Stromal cell of bone marrow (primary cell): ENCODE data around the gene UQCRHL.
"Not testable (repeated sequence)": the region's sequence is repeated elsewhere in the genome, so short reads cannot be mapped to it uniquely, and the experiment has no call there.

Experiments used
- DNase-seq: peaks from one replicate; pipeline ENCODE4 v3.0.0-alpha.2; 2012; ENCODE audit warnings: low read depth

The UQCRHL gene

DNA sequence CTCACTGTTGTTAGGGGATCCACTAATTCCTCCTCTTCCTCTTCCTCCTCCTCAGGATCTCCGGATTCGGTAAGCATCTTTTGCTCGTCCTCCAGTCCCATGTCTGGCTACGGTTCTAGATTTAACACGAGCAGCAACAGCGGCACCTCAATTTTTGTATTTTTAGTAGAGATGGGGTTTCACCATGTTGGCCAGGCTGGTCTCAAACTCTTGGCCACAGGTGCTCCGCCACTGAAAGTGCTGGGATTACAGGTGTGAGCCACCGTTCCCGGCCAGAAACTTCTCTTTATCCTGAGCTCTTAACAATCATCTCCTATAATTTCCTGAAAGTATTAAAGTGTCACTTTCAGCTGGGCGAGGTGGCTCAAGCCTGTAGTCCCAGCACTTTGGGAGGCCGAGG, at the start of gene UQCRHL:
Gene UQCRHL, minus strand, starts transcription at position 101 of the 400 bp plus-strand sequence. Its CDS starts 0 bp downstream, at position 101.
- DNase-seq = not testable (repeated sequence)

DNA sequence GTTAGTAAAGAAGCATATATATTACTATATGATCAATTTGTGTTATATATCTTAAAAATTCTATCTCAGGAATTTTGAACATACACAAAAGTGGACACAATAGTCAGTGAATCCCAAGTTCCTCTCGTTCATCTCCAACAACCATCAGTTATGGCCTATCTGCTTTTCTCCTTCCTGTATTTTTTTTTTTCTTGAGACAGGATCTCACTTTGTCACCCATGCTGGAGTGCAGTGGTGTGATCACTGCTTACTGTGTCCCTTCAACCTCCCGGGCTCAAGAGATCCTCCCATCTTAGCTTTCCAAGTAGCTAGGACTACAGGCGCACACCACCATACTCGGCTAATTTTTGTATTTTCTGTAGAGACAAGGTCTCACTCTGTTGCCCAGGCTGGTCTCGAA, 49.4 kb upstream of the UQCRHL start:
- no peak for DNase-seq

DNA sequence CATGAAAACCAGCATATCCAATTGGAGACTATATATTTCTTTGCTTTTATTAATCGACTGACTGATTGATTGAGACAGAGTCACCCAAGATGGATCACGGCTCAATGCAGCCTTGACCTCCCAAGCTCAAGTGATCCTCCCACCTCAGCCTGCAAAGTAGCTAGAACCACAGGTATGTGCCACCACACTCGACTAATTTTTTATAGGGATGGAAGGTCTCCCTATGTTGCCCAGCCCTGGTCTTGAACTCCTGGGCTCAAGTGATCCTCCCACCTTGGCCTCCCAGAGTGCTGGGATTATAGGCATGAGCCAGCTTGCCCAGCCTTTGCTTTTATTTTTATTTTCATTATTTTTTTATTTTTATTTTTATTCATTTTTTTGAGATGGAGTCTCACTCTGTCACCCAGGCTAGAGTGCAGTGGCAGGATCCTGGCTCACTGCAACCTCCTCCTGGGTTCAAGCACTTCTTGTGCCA, 45.4 kb upstream of the UQCRHL start:
- no peak for DNase-seq

DNA sequence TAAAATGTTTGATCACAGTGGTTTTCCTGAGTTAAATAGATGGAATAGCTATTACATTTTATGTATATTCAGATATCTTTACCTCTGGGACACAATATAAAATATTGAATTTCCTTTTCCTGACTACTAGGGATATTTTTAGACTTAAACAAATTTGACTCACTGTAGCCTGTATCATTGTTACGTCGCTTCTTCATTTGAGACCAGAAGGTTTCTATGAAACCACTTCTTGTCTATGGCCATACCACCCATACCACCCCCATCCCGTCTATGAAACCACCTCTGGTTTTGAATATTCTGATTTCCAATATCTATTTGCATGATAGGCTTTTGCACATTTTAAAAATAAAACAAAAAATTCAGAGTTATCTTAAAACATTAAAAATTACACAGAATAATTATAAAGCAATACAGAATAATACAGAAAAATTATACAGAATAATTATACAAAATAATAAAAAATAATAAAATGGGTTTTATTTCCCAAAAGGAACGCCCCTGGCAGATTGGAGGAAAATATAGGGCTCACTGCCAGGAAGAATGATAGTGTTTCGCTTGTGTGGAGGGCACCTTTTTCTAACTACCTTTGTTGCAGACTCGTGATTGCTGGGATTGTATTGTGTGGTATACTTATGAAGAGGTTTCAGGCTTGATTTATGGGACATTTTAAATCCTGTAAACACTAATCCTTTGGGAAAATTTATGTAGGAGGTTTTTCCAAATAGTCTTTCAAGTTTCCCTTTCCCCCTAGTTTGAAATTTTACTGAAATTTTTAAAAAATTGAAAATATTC, 44.8 kb upstream of the UQCRHL start:
- no peak for DNase-seq

DNA sequence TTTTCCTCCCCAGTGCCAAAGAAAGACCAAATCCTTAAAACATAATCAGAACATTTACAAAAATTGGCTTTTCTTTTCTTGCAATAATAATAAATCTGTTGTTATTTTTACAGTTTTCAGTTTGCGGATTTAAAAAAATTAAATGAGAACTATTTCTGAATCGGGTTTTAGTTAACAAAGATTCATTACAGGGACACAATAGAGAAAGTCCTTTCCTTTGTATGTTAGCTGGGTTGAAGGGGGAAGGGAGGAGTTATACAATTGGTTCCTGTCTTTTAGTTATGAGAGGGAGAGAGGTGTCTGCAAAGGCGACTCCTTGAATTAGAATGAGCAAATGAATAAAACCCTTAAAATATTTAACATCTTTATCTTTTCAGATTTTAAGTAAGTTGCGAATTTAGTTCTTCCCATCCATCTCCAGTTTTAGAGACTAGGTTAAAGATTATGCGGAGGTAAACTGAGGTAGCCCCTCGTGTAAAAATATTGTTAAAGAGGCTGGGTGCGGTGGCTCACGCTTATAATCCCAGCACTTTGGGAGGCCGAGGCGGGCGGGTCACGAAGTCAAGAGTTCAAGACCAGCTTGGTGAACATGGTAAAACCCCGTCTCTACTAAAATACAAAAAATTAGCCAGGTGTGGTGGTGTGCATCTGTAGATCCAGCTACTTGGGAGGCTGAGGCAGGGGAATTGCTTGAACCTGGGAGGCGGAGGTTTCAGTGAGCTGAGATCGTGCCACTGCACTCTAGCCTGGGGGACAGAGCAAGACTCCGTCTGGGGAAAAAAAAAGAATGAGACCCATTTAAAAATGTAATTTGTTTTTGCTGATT, 44.0 kb upstream of the UQCRHL start:
- DNase-seq = no peak

DNA sequence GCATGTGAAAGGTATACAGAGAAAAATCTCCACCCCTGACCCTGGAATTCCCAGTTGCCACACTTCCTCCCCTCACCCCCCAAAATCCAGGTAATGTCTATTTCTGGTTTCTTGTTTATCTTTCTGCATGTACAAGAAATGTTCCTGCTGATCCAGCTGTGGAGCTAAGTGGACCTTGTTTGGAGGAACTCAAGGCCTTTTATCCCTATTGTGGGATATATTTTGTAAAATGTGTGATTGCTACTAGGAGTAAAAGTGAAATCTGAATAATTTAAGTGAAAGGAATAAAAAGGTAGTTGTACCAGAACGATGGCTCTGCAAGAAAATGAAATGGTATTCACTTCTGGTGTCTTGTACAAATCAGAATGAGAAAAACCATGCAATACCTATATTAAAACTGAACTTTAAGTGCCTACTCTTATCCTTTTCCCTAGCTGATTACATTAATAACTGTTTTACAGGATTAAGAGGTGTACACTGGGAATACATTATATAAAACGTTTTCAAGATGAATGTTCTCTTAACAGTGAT, 43.1 kb upstream of the UQCRHL start:
- no peak for DNase-seq

DNA sequence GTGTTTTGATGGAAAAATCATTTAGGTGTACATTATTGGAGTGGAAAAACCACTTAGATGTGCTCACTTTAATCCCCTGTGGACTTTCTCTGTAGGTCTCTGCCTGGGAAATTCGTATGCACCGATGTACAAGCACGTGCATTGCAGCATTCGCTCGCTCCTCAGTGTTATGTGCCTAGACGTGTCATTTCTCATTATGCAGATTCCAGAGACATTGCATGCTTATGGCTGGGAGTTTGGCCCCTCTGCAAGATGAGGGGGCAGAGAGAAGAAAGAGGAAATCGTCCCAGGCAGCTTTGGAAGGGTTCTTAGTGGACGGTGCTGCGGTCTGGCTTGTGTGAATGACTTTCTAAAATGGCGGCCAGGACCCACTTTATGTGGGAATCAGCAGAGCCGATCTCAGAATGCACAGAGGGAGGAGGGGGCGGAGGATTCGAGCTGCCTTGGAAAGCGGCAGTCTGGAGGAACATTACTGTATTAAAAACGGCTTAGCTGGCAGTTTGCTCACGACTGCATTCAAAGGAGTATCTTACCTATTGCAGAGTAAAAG, 42.4 kb upstream of the UQCRHL start:
- DNase-seq = no peak

DNA sequence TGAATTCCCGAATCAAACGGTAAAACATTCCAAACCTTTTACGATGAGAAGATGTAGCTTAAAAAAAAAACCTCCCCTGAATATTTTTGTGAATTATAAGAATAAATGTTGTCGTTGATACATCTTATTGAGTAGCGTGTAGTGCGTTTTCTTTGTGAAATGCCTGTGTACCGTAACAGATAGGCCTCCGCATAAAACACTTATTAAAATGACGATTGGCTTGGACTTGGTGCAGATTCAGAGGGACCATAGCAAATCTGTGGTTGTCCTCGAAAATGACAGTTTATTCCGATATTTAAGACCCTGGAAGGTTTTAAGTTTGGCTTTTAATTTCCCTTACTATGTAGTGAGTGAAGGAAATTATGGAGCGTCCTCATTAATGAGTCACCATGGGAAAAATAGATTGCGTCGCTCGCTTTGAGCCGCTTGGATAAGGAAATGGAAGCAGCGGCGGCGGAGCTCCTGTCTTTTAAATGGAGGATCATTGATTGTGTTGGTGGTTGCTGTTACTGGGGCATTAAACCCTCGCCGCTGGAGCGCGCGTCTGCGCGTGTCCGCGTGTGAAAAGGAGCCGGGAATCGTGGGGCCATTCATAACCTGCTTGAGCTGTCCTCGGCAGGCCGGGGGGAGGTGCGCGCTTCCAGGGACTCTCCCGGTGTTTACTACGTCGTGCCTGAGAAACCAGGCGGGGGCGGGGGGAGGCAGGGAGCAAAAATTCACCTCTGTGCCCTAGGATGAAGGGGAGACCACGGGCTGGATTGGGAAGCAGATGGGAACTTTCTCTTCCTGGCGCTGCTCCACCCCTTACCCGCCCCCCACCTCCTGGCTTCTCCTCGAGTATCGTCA, 41.7 kb upstream of the UQCRHL start:
- peak; percentile 78 for DNase-seq

DNA sequence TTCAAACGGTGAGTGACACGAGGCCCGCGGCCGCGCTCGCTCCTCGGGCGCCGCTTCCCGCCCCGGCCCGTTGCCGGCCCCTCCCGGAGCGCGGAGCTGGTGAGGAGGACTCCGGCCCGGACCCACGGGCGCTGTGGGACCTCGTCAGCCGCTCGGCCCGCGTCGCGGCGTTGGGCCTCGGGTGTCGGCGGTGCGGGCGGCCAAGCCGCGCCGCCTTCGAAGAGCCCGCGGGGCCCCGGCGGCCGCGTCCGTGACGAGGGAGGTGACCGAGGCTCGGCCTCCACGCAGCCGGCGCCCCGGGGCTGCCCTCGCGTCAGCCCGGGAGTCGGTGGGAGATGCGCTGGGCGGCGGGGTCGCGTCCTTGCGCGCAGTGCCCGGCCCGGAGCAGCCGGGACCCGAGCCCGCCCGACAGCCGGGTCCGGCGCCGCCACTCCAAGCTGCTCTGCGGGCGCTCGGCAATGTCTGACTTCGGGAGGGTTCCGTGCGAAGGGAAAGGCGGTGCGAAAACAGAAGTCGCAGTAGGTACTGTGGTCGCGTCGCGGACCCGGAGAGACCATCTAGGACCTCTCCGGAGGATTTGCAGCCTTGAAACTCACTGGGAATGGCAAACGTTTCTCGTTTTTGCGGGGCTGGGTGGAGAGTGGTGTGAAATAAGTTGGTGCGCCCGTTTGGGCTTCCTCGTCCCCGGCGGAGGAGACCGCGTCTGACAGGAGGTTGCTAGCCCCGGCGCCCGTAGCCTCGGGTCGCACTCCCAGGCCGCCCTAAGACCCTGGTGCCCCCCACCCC, 40.9 kb upstream of the UQCRHL start:
- no peak for DNase-seq

DNA sequence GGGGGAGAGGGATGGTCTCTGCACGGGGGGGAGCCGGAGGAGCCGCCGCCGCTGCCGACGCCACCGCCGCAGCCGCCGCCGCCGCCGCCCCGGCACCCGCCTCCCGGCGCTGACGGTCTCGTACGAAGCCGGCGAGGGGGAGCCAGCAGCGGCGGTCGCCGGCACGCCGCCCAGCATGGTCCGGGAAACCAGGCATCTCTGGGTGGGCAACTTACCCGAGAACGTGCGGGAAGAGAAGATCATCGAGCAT, 40.4 kb upstream of the UQCRHL start:
- no peak for DNase-seq

DNA sequence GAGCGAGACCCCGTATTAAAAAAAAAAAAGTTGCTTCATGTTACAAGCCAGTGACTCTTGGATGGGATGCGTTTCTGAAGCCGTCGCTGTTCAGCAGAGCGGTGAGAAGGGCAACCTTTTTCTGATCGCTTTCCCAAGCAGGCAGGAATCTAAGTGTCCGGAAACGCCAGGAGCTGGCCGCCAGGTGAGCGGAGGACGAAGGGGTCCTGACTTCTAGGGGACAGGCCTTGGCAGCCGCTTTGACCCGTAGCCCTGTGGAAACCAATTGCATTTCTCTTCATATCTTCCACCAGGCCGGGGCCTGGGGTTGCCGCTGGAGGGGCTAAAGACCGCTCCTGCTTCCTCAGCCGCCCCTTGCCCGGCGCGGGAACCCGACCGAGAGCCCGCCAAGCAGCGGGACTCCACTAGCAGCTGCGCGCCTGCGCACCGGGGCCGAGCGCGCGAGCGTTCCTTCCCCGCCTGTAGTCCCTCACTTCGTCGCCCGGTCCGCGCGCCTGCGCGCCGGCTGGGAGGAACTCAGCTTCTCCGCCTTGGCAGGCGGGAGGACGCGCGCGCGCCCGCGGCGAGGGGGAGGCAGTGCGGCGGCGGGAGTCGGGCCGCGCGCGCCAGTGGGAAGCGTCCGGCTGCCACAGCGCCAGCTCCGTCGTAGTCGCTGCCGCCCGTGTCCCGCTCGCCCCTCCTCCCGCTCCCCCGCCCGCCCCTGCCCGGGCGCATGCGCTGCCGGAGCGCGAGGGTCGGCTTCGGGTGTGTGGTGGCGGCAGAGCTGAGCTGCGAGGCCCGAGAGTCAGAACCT, 39.8 kb upstream of the UQCRHL start, which contains the start of gene SPEN:
Gene SPEN, plus strand, starts transcription at position 608 of the 793 bp plus-strand sequence. CDS start 361 bp downstream, outside the sequence.
- DNase-seq = peak; percentile 96

DNA sequence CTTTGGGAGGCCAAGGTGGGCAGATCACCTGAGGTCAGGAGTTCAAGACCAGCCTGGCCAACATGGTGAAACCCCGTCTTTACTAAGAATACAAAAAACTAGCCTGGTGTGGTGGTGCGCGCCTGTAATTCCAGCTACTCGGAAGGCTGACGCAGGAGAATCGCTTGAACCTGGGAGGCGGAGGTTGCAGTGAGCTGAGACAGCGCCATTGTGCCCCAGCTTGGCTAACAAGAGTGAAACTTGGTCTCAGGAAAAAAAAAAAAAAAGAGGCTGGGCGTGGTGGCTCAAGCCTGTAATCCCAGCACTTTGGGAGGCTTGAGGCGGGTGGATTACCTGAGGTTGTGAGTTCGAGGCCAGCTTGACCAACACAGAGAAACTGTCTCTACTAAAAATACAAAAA, 38.6 kb upstream of the UQCRHL start:
- DNase-seq = not testable (repeated sequence)

DNA sequence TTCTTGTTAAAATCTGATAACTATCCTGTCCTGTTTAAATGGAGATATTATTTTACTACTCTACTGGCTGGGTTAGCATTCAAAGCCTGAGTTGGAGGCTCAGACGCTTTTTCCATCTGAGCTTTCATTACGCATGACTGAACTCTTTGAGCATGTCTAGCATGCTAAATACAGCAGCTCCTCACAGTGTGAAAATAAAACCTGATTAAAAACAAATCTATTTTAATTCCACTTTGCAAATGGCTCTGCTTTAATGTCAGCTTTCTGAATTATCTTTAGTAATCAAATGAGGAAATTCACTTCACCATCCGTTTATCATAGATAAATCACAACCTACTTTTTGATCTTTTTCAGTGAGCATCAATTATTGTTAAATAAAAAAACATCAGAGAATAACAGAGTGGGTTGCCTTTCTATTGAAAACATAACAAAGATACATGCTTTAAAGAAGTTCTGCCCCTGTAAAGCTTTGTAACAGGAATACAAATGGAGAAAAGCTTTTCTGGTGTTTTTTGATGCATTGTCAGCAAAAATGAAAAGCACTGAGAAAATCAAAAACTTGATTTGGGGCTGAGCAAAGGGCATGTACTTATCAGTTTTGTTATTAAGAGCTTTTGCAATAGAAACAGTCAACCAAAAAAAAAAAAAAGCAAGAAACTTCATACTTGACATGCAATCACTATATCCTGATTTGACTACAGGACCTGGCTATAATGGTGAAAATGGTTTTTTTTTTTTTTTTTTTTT, 36.5 kb upstream of the UQCRHL start:
- no peak for DNase-seq

DNA sequence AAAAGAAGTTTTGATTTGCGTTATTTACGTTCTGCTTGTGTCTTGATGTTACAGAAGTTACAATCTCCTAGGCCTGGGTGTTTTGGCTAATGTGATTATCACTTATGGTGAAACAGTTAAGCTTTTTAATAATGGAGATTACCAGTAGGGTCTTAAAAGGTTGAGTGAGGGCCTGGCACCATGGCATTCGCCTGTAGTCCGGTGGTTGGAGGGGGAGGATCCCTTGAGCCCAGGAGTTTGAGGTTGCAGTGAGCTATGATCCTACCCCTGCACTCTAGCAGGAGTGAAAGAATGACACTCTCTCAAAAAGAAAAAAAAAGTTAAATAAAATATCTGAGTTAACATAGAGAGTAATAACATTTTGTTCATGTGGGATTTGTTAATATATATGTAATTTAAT, 31.3 kb upstream of the UQCRHL start:
- DNase-seq = no peak

DNA sequence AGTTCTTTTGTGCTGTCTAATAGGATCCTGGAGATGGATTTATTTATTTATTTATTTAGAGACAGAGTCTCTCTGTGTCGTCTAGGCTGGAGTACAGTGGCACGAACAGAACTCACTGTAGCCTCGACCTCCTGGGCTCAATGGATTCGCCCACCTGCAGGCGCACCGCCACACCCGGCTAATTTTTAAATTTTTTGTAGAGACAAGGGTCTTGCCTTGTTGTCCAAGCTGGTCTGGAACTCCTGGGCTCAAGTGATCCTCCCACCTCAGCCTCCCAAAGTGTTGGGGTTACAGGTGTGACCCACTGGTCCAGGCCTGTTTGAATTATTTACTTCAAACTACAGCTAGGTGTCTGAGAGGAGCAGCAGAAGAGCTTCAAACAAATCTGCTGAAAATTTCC, 30.5 kb upstream of the UQCRHL start:
- DNase-seq = no peak

DNA sequence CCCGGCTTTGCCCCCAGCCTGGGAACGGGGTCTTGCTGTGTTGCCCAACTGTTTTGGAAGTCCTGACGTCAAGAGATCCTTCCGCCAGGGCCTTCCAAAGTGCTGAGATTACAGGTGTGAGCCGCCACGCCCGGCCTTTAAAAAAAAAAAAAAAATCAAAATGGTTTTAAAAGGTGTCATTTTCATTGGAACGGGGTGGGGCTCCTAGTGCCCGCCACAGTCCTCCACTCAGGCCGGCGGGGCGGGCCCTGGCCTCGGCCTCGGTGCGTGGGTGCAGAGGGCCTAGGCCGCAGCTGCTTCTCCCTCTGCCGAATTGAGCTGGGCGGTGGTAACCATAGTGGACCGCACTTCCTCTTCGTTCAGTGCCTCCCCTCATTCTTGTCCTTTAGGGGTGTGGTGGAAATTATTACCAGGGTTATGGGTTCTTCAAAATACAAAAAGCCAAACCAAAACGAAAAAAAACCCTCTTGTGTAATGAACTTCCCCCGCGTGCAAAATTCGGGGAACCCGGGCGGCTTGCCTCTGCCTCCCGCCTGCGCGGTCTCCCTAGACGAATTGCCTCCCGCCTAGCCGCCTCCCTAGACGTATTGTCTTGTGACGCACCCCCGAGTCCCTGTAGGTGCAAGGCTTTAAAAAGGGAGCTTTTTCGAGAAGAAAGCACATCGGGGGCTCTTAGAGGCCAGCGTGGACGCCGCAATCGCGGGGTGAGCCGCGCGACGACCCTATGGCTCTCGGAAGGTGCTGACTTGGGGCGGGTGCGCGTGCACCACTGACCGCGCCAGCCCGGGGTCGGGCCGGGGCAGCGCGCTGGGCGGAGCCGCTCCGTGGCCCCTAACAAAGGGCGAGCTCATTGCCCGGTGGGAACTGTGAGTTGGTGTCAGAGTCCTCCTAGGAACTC, 29.6 kb upstream of the UQCRHL start:
- DNase-seq = no peak

DNA sequence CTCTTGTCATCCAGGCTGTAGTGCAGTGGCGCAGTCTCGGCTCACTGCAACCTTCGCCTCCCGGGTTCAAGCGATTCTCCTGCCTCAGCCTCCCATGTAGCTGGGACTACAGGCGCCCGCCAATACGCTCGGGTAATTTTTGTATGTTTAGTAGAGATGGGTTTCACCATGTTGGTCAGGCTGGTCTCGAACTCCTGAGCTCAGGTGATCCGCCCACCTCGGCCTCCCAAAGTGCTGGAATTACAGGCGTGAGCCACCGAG, 29.0 kb upstream of the UQCRHL start:
- DNase-seq = not testable (repeated sequence)

DNA sequence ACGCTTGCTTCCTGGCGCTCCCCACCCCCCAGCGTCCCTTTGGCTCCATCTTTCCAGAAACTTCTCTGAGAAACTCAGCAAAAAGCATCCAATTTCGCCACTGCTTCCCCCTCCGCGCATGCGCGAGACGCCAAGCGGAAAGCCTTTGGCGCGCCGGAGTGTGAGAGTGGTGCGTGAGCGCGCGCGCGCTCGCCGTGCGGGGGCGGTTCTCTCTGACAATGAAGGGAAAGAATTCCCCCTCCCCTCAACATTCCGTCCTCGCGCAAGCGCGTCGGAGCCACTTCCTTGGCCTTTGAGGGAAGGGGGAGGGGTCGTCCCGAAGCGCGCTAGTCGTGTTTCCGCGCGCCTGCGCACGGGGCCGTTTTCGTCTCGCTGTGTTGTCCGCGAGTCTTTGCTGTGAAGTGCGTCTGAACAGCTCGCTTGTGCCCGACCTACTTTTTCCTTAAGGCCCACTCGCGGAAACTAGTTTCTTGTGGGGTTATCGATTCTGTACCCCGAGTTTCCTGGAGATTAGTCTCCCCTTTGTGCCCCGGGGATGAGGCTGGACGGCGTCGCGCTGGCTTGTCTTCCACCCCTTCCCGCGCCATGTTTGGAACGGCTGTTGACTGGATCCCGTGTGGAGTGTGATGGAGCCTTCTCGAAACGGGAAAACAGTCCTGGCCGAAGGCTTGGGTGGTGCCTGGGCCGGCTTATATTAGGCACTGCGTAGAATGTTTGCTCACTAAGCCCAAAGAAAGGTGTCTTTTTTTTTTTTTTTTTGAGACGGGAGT, 28.5 kb upstream of the UQCRHL start:
- DNase-seq = peak; percentile 99
